ENCODE measurements around the gene PLEKHM1.

The PLEKHM1 gene

DNA sequence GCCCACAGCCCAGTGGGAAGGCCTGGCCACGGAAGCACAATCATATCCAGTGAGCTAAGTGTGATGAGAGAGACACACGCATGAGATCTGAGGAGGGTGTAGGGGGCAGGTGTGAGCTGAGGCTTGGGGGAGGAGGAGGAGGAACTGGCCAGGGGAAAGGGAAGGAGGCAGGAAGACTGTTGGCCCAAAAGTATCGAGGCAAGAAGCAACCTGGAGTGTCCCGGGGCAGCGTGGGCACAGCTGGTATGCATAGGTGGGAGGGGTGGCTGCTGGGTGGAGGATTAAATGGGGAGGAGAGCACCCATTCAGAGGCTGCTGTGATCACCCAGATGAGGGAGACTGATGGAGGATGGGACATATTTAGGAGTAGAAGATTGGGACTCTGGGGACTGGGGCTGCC lies 99.2 kb downstream of the PLEKHM1 start:
- no peak overlapping the region for H3K4me3 ChIP-seq (ENCODE audit: low read length)
- no peak for DNase-seq (ENCODE audit: low read depth, low spot score)

DNA sequence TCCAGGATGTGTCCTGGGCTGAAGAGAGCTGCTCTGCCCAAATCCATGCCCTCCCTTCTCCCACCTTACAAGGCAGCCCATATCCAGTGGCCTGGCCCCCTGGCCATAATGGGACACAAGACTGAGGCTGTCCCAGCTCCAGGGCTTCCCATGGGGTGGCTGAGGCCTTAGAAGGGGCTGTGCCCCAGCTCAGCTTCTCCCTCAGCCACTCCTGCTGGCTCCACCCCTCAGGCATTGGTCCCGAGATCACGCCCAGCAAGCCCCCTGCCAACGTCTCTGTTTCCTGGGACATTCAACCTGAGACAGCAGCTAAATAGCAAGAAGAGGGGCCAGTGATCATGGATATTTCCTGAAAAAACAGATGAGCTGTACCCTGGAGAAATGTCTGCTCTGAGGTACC lies 101.2 kb downstream of the PLEKHM1 start:
- no peak overlapping the region for H3K4me3 ChIP-seq (ENCODE audit: low read length)
- DNase-seq (ENCODE audit: low read depth, low spot score) = no peak

DNA sequence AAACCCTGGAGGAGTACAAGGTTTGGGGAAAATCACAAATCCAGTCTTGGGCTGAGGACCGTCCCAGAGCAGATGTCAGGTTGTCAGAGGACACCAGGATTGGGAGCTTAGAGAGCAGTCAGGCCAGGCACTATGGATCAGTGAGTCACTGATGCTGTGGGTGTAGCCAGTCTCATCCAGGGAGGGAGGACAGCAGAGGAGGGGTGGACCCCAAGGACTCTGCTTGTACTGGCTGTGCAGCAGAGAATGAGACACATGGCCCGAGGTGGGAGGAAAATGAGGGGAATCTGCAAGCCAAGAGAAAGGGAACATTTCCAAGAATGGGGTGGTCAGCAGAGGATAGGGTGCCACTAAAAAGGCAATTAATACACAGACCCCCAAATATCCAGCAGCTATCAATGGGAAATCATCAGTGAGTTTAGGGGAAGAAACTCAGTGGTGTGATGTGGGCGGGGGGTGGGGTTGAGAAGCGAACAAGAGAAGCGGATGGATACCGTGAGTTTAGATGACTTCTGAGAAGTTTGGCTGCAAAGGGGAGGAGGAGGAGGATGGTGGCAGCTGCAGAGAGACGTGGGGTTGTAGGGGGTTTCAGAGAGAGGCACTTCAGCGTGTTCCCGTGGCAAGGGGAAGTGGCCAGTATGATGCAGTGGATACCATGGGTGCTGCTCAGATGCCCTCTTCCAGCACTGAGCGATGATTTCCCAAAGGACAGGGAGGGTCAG lies 101.8 kb downstream of the PLEKHM1 start:
- no peak overlapping the region for H3K4me3 ChIP-seq (ENCODE audit: low read length)
- DNase-seq (ENCODE audit: low read depth, low spot score) = no peak

DNA sequence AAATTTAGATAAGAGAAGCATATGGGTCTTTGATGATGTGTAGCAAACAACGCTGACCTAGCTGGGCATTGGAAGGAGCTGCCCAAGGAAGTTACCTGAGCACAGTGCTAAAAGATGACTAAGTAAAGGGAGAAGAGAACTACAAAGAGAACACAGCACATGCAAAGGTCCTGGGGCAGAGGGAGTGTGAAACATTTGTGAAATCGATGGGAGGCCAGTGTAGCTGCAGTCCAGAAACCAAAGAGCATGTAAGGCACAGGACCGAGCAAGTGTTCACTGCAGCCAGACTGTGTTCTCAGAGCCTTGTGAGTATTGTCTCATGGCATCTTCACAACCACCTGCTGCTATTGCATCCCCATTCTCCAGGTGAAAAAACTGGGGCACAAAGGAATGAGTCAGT lies 102.8 kb downstream of the PLEKHM1 start:
- DNase-seq (ENCODE audit: low read depth, low spot score) = no peak
- H3K4me3 ChIP-seq (ENCODE audit: low read length) = no peak overlapping the region

DNA sequence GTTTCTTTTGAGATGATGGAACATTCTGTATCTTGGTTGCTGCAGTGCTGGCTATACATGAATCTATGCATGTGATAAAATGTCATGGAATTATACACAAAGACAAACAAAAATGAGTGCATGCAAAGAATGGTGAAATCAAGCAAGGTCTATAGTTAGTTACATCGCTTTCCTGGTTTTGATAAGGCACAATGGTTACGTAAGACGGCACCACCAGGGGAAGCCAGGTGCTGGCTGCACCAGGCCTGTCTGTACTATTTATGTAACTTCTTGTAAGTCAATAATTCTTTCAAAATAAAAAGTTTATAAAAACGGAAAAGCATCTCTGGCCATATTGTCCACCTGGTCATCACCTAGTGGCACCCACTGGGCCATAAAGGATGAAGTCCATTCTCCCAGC lies 104.3 kb downstream of the PLEKHM1 start:
- no peak for DNase-seq (ENCODE audit: low read depth, low spot score)
- no peak overlapping the region for H3K4me3 ChIP-seq (ENCODE audit: low read length)
